ENCODE data around the gene ADGRB3. TPM values are rescaled to one million over a fixed set of nuclear protein-coding genes. Genes with fewer than 3 reads are reported as not detected.

The ADGRB3 gene
- total and polyA plus RNA-seq, 7 donors: 0.60 to 11.5 (median 9.7) TPM; not detected in 1

DNA sequence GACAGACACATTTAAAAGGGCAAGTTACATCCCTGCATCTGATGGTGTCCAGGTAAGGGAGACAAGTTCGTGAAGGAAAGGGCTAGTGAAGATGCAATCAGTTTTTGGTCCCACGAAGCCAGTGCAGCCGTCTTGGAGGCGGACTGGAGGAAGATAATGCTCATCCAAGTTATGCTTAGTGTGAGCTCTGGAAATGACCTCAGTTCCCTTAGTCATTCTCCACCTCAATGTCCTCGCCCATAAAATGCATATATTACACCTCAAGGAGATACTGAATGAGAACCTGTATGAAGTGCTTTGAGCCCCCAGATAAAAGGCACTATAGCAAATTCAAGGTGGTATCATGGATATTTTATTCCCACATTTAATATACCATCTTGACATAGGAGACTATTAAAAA is 358.8 kb downstream of the ADGRB3 start:
- Histone ChIP-seq H3K27ac (no peak overlapping the region), H3K4me3 (no peak overlapping the region), H3K27me3 (no peaks in the 10 kb centered on the region), H3K9me3 (peaks cover 0 to 1% (median 0%) of the 10 kb centered on the region in 4 donors), H3K36me3 (no peaks in the 10 kb centered on the region), H3K4me1 (no peaks in the 10 kb centered on the region)
- TF ChIP-seq POLR2AphosphoS5 (IDR thresholded peaks at IDR 0.05) (no peak), CTCF (IDR thresholded peaks at IDR 0.05) (no peak), EP300 (IDR thresholded peaks at IDR 0.05) (no peak), POLR2A (IDR thresholded peaks at IDR 0.05) (no peak)
- WGBS, 2 donors: 68 to 87% methylated on average over 5 of the region's 5 CpGs
- intact Hi-C loops (cut with DNase I): no loop called here
- DNase-seq: no peak

GRCh38 chr6:68994521-68994920 is 359.4 kb downstream of the ADGRB3 start:
- no peak overlapping the region for H3K27ac ChIP-seq
- no peaks in the 10 kb centered on the region for H3K9me3 ChIP-seq
- no peaks in the 10 kb centered on the region for H3K4me1 ChIP-seq
- H3K27me3 ChIP-seq: no peaks in the 10 kb centered on the region
- WGBS, 2 donors: 22 to 73% methylated on average over 1 of the region's 1 CpG
- H3K4me3 ChIP-seq: no peak overlapping the region
- no peaks in the 10 kb centered on the region for H3K36me3 ChIP-seq
- DNase-seq: no peak
- intact Hi-C loops (cut with DNase I): no loop called here
- no peak for TF ChIP-seq CTCF (IDR thresholded peaks at IDR 0.05)
- TF ChIP-seq POLR2A (IDR thresholded peaks at IDR 0.05): no peak
- TF ChIP-seq POLR2AphosphoS5 (IDR thresholded peaks at IDR 0.05): no peak
- no peak for TF ChIP-seq EP300 (IDR thresholded peaks at IDR 0.05)

GRCh38 chr6:69005199-69005598 is 370.1 kb downstream of the ADGRB3 start:
- Histone ChIP-seq H3K27ac (no peak overlapping the region), H3K27me3 (no peaks in the 10 kb centered on the region), H3K36me3 (no peaks in the 10 kb centered on the region), H3K9me3 (no peaks in the 10 kb centered on the region), H3K4me1 (no peaks in the 10 kb centered on the region), H3K4me3 (no peak overlapping the region)
- no peak for DNase-seq
- no peak for TF ChIP-seq EP300 (IDR thresholded peaks at IDR 0.05)
- TF ChIP-seq POLR2AphosphoS5 (IDR thresholded peaks at IDR 0.05): no peak
- no peak for TF ChIP-seq POLR2A (IDR thresholded peaks at IDR 0.05)
- TF ChIP-seq CTCF (IDR thresholded peaks at IDR 0.05): no peak
- intact Hi-C loops (cut with DNase I): no loop called here
- WGBS, 2 donors: 84% methylated on average over 5 of the region's 5 CpGs

DNA sequence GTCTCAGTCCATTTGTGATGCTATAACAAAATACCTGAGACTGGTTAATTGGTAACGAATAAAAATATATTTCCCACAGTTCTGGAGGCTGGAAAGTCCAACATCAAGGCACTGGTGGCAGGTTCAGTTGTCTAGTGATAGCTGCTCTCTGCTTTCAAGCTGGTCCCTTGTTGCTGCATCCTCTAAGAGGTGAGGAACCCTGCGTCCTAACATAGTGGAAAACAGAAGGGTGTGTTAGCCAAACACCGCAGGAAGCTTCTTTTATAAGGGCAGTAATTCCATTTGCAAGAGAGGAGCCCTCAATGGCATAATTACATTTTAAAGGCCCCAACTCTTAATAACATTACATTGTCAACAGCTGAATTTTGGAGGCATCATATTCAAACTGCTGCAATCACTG is 372.7 kb downstream of the ADGRB3 start:
- no peaks in the 10 kb centered on the region for H3K36me3 ChIP-seq
- WGBS, 2 donors: 58 to 64% methylated on average over 3 of the region's 3 CpGs
- no peak overlapping the region for H3K4me3 ChIP-seq
- H3K27me3 ChIP-seq: no peaks in the 10 kb centered on the region
- DNase-seq: no peak
- intact Hi-C loops (cut with DNase I): no loop called here
- H3K4me1 ChIP-seq: no peaks in the 10 kb centered on the region
- TF ChIP-seq EP300 (IDR thresholded peaks at IDR 0.05) (no peak), CTCF (IDR thresholded peaks at IDR 0.05) (no peak), POLR2AphosphoS5 (IDR thresholded peaks at IDR 0.05) (no peak), POLR2A (IDR thresholded peaks at IDR 0.05) (no peak)
- H3K27ac ChIP-seq: no peak overlapping the region
- H3K9me3 ChIP-seq: no peaks in the 10 kb centered on the region

DNA sequence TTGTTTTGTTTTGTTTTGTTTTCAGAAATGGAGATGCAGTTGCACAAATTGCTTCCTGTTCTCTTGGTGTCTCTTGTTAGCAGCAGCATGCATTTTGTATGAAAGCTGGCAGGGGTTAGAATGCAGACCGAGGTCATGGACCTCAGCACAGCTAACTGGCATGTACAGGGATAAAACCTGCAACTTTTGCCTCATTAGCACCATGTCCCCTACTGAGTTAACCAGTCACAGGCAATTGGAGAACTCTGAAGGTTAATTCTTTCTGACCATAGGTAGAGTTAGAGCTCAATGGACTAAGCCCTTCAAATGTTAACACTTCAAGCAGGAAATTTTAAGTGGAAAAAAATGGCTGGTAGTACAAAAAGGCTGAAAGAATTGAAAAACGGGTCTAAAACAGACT is 377.1 kb downstream of the ADGRB3 start:
- no peaks in the 10 kb centered on the region for H3K27me3 ChIP-seq
- no peak overlapping the region for H3K27ac ChIP-seq
- TF ChIP-seq EP300 (IDR thresholded peaks at IDR 0.05): no peak
- no peak for TF ChIP-seq POLR2A (IDR thresholded peaks at IDR 0.05)
- TF ChIP-seq POLR2AphosphoS5 (IDR thresholded peaks at IDR 0.05): no peak
- TF ChIP-seq CTCF (IDR thresholded peaks at IDR 0.05): no peak
- H3K9me3 ChIP-seq: no peaks in the 10 kb centered on the region
- intact Hi-C loops (cut with DNase I): no loop called here
- H3K36me3 ChIP-seq: no peaks in the 10 kb centered on the region
- 79 to 81% methylated on average over 2 of the region's 2 CpGs for WGBS, 2 donors
- no peak for DNase-seq
- H3K4me1 ChIP-seq: no peaks in the 10 kb centered on the region
- no peak overlapping the region for H3K4me3 ChIP-seq

Measured in sigmoid colon (tissue), 7 donors.